Prostate gland (tissue), 2 donors: Measurements from ENCODE around the gene ANKRD13C.

Experiments used
- CTCF ChIP-seq, 4 experiments: fragments of 200-600 bp in 2 of 4; fragments of 450-650 bp in 2 of 4; sonication (generic) in 2 of 4; IDR thresholded peaks; 1 replicate in 3 of 4; 2 replicates in 1 of 4; pipeline ENCODE4 v1.5.1; 2016 to 2019; ENCODE audit warnings: antibody characterized with exemption in 4 of 4, mild to moderate bottlenecking in 2 of 4, moderate library complexity in 2 of 4
- POLR2A ChIP-seq: fragments of 450-650 bp; IDR thresholded peaks from one replicate; pipeline ENCODE4 v1.6.1; 2016; ENCODE audit warnings: antibody characterized with exemption, mild to moderate bottlenecking

- no peak for TF ChIP-seq CTCF (IDR thresholded peaks at IDR 0.05)
- no peak for TF ChIP-seq POLR2A
Measured at GRCh38 chr1:70400335-70400734, 45.8 kb upstream of the ANKRD13C start.
